Liver (tissue), 9 donors: ENCODE measurements around the gene TGFBR3. TPM values are rescaled to one million over a fixed set of nuclear protein-coding genes. Genes with fewer than 3 reads are reported as not detected.

Experiments used
- DNase-seq: peaks from one replicate; pipeline ENCODE4 v3.0.0-alpha.2; 2017; ENCODE audit warnings: low spot score
- H3K27ac ChIP-seq, 2 donors: one replicate each; pipeline ENCODE4 v1.7.0; 2013; ENCODE audit warnings: inconsistent platforms in 2 of 2, low read length in 2 of 2, control low read depth in 1 of 2, low read depth in 1 of 2, mild to moderate bottlenecking in 1 of 2
- H3K27me3 ChIP-seq, 4 donors: one replicate each; pipeline versions ENCODE4 v1.6.1 to v1.7.0; 2013; ENCODE audit warnings: low read length in 3 of 4, inconsistent platforms in 1 of 4, mild to moderate bottlenecking in 1 of 4, moderate library complexity in 1 of 4; ENCODE audit not compliant: control insufficient read depth in 4 of 4, insufficient read depth in 4 of 4
- H3K36me3 ChIP-seq, 4 donors: one replicate each; pipeline versions ENCODE4 v1.6.1 to v1.7.0; 2013; ENCODE audit warnings: low read length in 3 of 4, mild to moderate bottlenecking in 3 of 4, low read depth in 1 of 4, moderate library complexity in 1 of 4; ENCODE audit not compliant: control insufficient read depth in 4 of 4, insufficient read depth in 3 of 4
- H3K4me1 ChIP-seq, 4 donors: one replicate each; pipeline versions ENCODE4 v1.6.1 to v1.7.0; 2013; ENCODE audit warnings: low read length in 3 of 4, mild to moderate bottlenecking in 3 of 4, moderate library complexity in 1 of 4; ENCODE audit not compliant: control insufficient read depth in 4 of 4, insufficient read depth in 4 of 4
- H3K4me3 ChIP-seq, 3 donors: one replicate each; pipeline versions ENCODE4 v1.6.1 to v1.7.0; 2013; ENCODE audit warnings: low read length in 3 of 3, control low read depth in 1 of 3, low read depth in 1 of 3, mild to moderate bottlenecking in 1 of 3
- H3K9ac ChIP-seq, 2 donors: one replicate each; pipeline ENCODE4 v1.7.0; 2013; ENCODE audit warnings: low read length in 2 of 2, mild to moderate bottlenecking in 2 of 2, moderate library complexity in 2 of 2, control low read depth in 1 of 2, low read depth in 1 of 2
- H3K9me3 ChIP-seq, 4 donors: one replicate each; pipeline versions ENCODE4 v1.6.1 to v1.7.0; 2013; ENCODE audit warnings: low read length in 3 of 4; ENCODE audit not compliant: control insufficient read depth in 4 of 4
- ATF3 ChIP-seq: IDR thresholded peaks from 2 replicates; pipeline ENCODE4 v1.6.1; 2016; ENCODE audit warnings: antibody characterized with exemption
- CTCF ChIP-seq: fragments of 150-350 bp; IDR thresholded peaks from 2 replicates; pipeline ENCODE4 v1.5.1; 2017; ENCODE audit warnings: improper control_type of control experiment, low read depth, low read length; ENCODE audit not compliant: missing input control
- EGR1 ChIP-seq, 2 donors: IDR thresholded peaks; 2 replicates each; pipeline ENCODE4 v1.6.1; 2016 to 2018; ENCODE audit warnings: antibody characterized with exemption in 2 of 2, low read depth in 2 of 2
- FOXA1 ChIP-seq: IDR thresholded peaks from 2 replicates; pipeline ENCODE4 v1.6.1; 2016; ENCODE audit warnings: antibody characterized with exemption
- FOXA2 ChIP-seq: IDR thresholded peaks from 2 replicates; pipeline ENCODE4 v1.6.1; 2016; ENCODE audit warnings: antibody characterized with exemption
- GABPA ChIP-seq, 2 donors: IDR thresholded peaks in 1 of 2; conservative IDR thresholded peaks in 1 of 2; 2 replicates each; pipeline ENCODE4 v1.6.1; 2016; ENCODE audit warnings: antibody characterized with exemption in 2 of 2, mild to moderate bottlenecking in 1 of 2, moderate library complexity in 1 of 2
- HNF4A ChIP-seq, 2 donors: conservative IDR thresholded peaks; 2 replicates each; pipeline ENCODE4 v1.6.1; 2016; ENCODE audit warnings: antibody characterized with exemption in 2 of 2, mild to moderate bottlenecking in 2 of 2
- HNF4G ChIP-seq: IDR thresholded peaks from 2 replicates; pipeline ENCODE4 v1.6.1; 2016; ENCODE audit warnings: antibody characterized with exemption
- JUND ChIP-seq, 2 donors: IDR thresholded peaks; 2 replicates each; pipeline ENCODE4 v1.6.1; 2016; ENCODE audit warnings: antibody characterized with exemption in 2 of 2
- MAX ChIP-seq: IDR thresholded peaks from 2 replicates; pipeline ENCODE4 v1.6.1; 2016; ENCODE audit warnings: antibody characterized with exemption
- NR2F2 ChIP-seq: IDR thresholded peaks from 2 replicates; pipeline ENCODE4 v1.6.1; 2016; ENCODE audit warnings: antibody characterized with exemption
- RAD21 ChIP-seq, 2 donors: IDR thresholded peaks; 2 replicates each; pipeline ENCODE4 v1.6.1; 2016; ENCODE audit warnings: antibody characterized with exemption in 2 of 2, mild to moderate bottlenecking in 2 of 2
- REST ChIP-seq: IDR thresholded peaks from 2 replicates; pipeline ENCODE4 v1.6.1; 2016; ENCODE audit warnings: antibody characterized with exemption, mild to moderate bottlenecking
- RXRA ChIP-seq, 2 donors: IDR thresholded peaks; 2 replicates each; pipeline ENCODE4 v1.6.1; 2017 to 2018; ENCODE audit warnings: antibody characterized with exemption in 2 of 2, mild to moderate bottlenecking in 1 of 2
- SP1 ChIP-seq: IDR thresholded peaks from 2 replicates; pipeline ENCODE4 v1.6.1; 2018; ENCODE audit warnings: antibody characterized with exemption, mild to moderate bottlenecking
- TAF1 ChIP-seq: conservative IDR thresholded peaks from 2 replicates; pipeline ENCODE4 v1.6.1; 2016; ENCODE audit warnings: antibody characterized with exemption, mild to moderate bottlenecking
- YY1 ChIP-seq: IDR thresholded peaks from 2 replicates; pipeline ENCODE4 v1.6.1; 2016; ENCODE audit warnings: antibody characterized with exemption, mild to moderate bottlenecking
- ZBTB33 ChIP-seq: IDR thresholded peaks from 2 replicates; pipeline ENCODE4 v1.6.1; 2016; ENCODE audit warnings: antibody characterized with exemption
- WGBS: extraction: QIAGEN DNeasy Blood & Tissue Kit; methylation state at CpG from one replicate; pipeline ENCODE4 v1.1.7; 2013; 5-methylcytosine and 5-hydroxymethylcytosine counted together
- polyA plus RNA-seq, 2 donors: library from polyadenylated mRNA; stranded (reverse) in 1 of 2; unstranded in 1 of 2; fragments of 200-250 nt in 1 of 2; fragments of >200 nt in 1 of 2; fragmentation: Nextera tagmentation in 1 of 2; extraction: Ambion mirVana in 1 of 2; gene quantifications; one replicate each; pipeline versions ENCODE4 v1.2.1 to v1.2.3, GENCODE V29; 2013 to 2015
- total RNA-seq, 2 donors: library from RNA; depleted of rRNA; stranded (reverse); fragments of >200 nt; gene quantifications; one replicate each; pipeline ENCODE4 v1.2.3, GENCODE V29; 2014
- donor health status: healthy.
- donor health status: healthy.
- donor health status: healthy.
- donor health status: healthy.
- donor health status: healthy.

The TGFBR3 gene
- total and polyA plus RNA-seq, 4 donors, result 6.1 to 19.3 (median 9.9) TPM

- no peak overlapping the region for H3K4me3 ChIP-seq
- H3K36me3 ChIP-seq, result no peaks in the 10 kb centered on the region
- peaks cover 7 to 50% (median 41%) of the 10 kb centered on the region in 4 donors for H3K4me1 ChIP-seq
- WGBS, result 37% methylated on average over 6 of the region's 6 CpGs
- no peak for DNase-seq
- peak overlapping the region in 1 of 2 donors; percentile 30 for H3K9ac ChIP-seq
- H3K27me3 ChIP-seq, result no peaks in the 10 kb centered on the region
- peak overlapping the region; percentile 57 to 89 for H3K27ac ChIP-seq
- H3K9me3 ChIP-seq, result no peaks in the 10 kb centered on the region
- TF ChIP-seq FOXA2 (peak; percentile 72), ATF3 (no peak), HNF4G (no peak), RAD21 (IDR thresholded peaks at IDR 0.05) (peak; percentile 19 to 24), REST (peak; percentile 17), FOXA1 (peak; percentile 62), RXRA (IDR thresholded peaks at IDR 0.05) (peak; percentile 49 to 77), YY1 (no peak), MAX (peak; percentile 47), JUND (IDR thresholded peaks at IDR 0.05) (no peak), EGR1 (IDR thresholded peaks at IDR 0.05; ENCODE audit: low read depth in 2 of 2) (peak in 1 of 2 donors; percentile 37), ZBTB33 (peak; percentile 44), HNF4A (conservative IDR thresholded peaks at IDR 0.05) (peak; percentile 43 to 64), CTCF (no peak), TAF1 (no peak), NR2F2 (no peak), SP1 (peak; percentile 6), GABPA (IDR thresholded peaks at IDR 0.05 in 1 of 2, conservative IDR thresholded peaks at IDR 0.05 in 1 of 2) (no peak)
Observed at GRCh38 chr1:91749788-91750231, 136.1 kb downstream of the TGFBR3 start.
